ENCODE measurements around the gene SFPQ. TPM values are rescaled to one million over a fixed set of nuclear protein-coding genes. Genes with fewer than 3 reads are reported as not detected.

Gene SFPQ
- polyA plus RNA-seq, 2 of the 4 experiments (the other 2 are of a cell fraction), result 151 to 327 TPM

DNA sequence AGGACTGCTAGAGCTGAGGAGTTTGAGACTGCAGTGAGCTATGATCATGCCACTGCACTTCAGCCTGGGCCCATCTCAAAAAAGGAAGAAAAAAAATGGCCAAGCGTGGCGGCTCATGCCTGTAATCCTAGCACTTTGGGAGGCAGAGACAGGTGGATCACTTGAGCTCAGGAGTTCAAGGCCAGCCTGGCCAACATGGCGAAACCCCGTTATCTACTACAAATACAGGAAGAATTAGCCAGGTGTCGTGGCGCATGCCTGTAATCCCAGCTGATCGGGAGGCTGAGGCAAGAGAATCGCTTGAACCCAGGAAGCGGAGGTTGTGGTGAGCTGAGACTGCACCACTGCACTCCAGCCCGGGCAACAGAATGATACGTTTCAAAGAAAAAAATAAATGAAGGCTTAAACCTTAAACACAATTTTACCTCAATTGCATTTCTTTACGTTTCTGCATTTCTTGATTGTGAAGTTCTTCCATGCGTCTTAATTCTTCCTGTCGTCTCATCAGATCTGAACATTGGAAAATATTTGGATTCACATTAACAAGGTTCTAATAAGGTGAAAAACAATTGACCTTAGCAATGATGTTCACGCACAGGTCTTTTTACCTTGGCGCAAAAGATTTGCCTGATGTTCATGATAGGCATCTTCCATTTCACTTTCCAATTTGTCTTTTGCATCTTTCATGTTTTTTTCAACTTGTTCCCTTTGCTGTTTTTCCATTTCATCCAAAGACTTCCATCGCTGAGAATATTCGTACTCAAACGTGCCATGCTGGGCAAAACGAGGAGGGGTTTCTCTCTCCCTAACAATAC, 4.2 kb downstream of the SFPQ start:
- H3K9me3 ChIP-seq, result no peaks in the 10 kb centered on the region
- TF ChIP-seq FOSB (CRISPR knock-in tag; IDR thresholded peaks at IDR 0.05) (no peak), GATA3 (IDR thresholded peaks at IDR 0.05; ENCODE audit: borderline replicate concordance) (no peak), HES2 (IDR thresholded peaks at IDR 0.05) (no peak), ESRRA (IDR thresholded peaks at IDR 0.05; ENCODE audit: borderline replicate concordance, low read length) (no peak), ELK1 (IDR thresholded peaks at IDR 0.05; ENCODE audit: low read depth, low read length) (no peak), JUNB (IDR thresholded peaks at IDR 0.05) (no peak), POLR2A (IDR thresholded peaks at IDR 0.05; ENCODE audit: low read length) (no peak), EP300 (IDR thresholded peaks at IDR 0.05) (no peak), TFCP2L1 (CRISPR knock-in tag; IDR thresholded peaks at IDR 0.05) (no peak)
- H3K27ac ChIP-seq, result no peak overlapping the region
- FAIRE-seq, result no peak
- peak overlapping the region; percentile 90; the same call in 1 of the 3 replicates for H3K4me3 ChIP-seq
- ChIA-PET POLR2A (no interaction called here), CTCF (no interaction called here)
- no peak for DNase-seq (ENCODE audit: low read depth in 1 of 2, low spot score in 1 of 2)
- H3K4me2 ChIP-seq, result peak overlapping the region; percentile 88
- WGBS (ENCODE audit: missing lambda C conversion rate), result 89% methylated on average over 20 of the region's 20 CpGs
- ATAC-seq, result no peak
- H3K4me1 ChIP-seq, result peaks cover 58% of the 10 kb centered on the region

DNA sequence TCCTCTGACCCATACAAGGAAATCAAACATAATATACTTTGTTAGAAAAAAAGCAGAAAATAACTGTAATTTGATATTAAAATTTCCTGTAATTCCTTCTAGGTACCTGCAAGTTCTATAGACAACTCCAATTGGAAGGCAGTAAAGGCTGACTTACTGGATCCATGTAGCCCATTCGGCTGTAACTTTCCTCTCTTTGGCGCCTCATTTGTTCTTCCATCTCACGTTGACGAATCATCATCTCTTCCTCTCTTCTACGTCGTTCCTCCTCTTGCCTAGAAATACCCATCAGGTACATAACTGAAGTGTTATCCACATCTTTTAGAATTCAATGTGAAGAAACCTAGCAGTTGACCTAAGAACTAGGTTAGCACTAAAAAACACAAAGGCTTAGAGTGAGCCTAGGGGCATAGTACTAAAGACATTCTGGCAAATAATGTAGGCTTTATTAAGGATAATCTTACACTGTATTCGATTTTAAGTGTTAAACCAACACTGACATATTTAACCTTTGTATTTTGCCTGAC, 5.1 kb downstream of the SFPQ start:
- ChIA-PET CTCF (no interaction called here), POLR2A (no interaction called here)
- no peak for DNase-seq (ENCODE audit: low read depth in 1 of 2, low spot score in 1 of 2)
- H3K4me3 ChIP-seq, result no peak overlapping the region
- FAIRE-seq, result no peak
- H3K9me3 ChIP-seq, result no peaks in the 10 kb centered on the region
- WGBS (ENCODE audit: missing lambda C conversion rate), result 76% methylated on average over 7 of the region's 7 CpGs
- no peak for ATAC-seq
- H3K4me1 ChIP-seq, result peaks cover 62% of the 10 kb centered on the region
- H3K4me2 ChIP-seq, result peak overlapping the region; percentile 88; the same call in 2 of the 3 replicates
- TF ChIP-seq JUNB (IDR thresholded peaks at IDR 0.05) (no peak), EHMT2 (IDR thresholded peaks at IDR 0.05; ENCODE audit: low read depth) (no peak), JUN (IDR thresholded peaks at IDR 0.05) (no peak), ZNF302 (CRISPR knock-in tag; IDR thresholded peaks at IDR 0.05) (no peak), CEBPB (IDR thresholded peaks at IDR 0.05) (no peak), MAFK (IDR thresholded peaks at IDR 0.05; ENCODE audit: partially characterized antibody) (no peak), FOSL2 (IDR thresholded peaks at IDR 0.05) (no peak), FOSL2 (CRISPR knock-in tag; IDR thresholded peaks at IDR 0.05) (no peak), CHD2 (IDR thresholded peaks at IDR 0.05; ENCODE audit: low read length, partially characterized antibody) (no peak), POLR2A (IDR thresholded peaks at IDR 0.05; ENCODE audit: low read length) (no peak), NFE2L2 (conservative IDR thresholded peaks at IDR 0.05; ENCODE audit: low read length) (no peak)
- H3K27ac ChIP-seq, result no peak overlapping the region

GRCh38 chr1:35186239-35186638, 6.7 kb downstream of the SFPQ start:
- peak overlapping the region; percentile 3; the same call in 1 of the 3 replicates for H3K4me2 ChIP-seq
- POLR2A ChIA-PET, result no interaction called here
- H3K4me1 ChIP-seq, result peaks cover 78% of the 10 kb centered on the region
- FAIRE-seq, result no peak
- no peak overlapping the region for H3K4me3 ChIP-seq
- no peak overlapping the region for H3K27ac ChIP-seq
- TF ChIP-seq ZSCAN20 (CRISPR knock-in tag; IDR thresholded peaks at IDR 0.05), result no peak
- TF ChIP-seq E2F6 (IDR thresholded peaks at IDR 0.05; ENCODE audit: borderline replicate concordance, low read depth), result no peak
- CTCF ChIA-PET, result interaction anchor here (0.6 kb wide), 1 partner anchor 19 kb away, joined by 5 read pairs; no protein-coding TSS in a partner anchor
- WGBS (ENCODE audit: missing lambda C conversion rate), result 57% methylated on average over 4 of the region's 4 CpGs
- no peak for ATAC-seq
- no peaks in the 10 kb centered on the region for H3K9me3 ChIP-seq
- DNase-seq (ENCODE audit: low read depth in 1 of 2, low spot score in 1 of 2), result no peak
